Prostate gland (tissue), 2 donors: ENCODE measurements around the gene FABP1. TPM values are rescaled to one million over a fixed set of nuclear protein-coding genes. Genes with fewer than 3 reads are reported as not detected.

Experiments used
- DNase-seq: peaks from one replicate; pipeline ENCODE4 v3.0.0-alpha.2; 2019; ENCODE audit warnings: low spot score
- H3K27ac ChIP-seq, 2 donors: fragments of 200-600 bp; sonication (generic); 2 replicates each; pipeline ENCODE4 v1.5.1; 2017 to 2019
- H3K27me3 ChIP-seq: fragments of 200-600 bp; sonication (generic); replicated peaks from 2 replicates; pipeline ENCODE4 v1.5.1; 2019; ENCODE audit not compliant: insufficient read depth
- H3K36me3 ChIP-seq, 2 donors: fragments of 200-600 bp; sonication (generic); 1 replicate in 1 of 2; 2 replicates in 1 of 2; pipeline versions ENCODE4 v1.5.1 to v1.8.1; 2017 to 2019
- H3K4me1 ChIP-seq: fragments of 200-600 bp; sonication (generic); replicated peaks from 2 replicates; pipeline ENCODE4 v1.5.1; 2019
- H3K4me3 ChIP-seq, 2 donors: fragments of 200-600 bp; sonication (generic); 2 replicates each; pipeline ENCODE4 v1.5.1; 2017 to 2019
- H3K9me3 ChIP-seq: fragments of 200-600 bp; sonication (generic); 2 replicates; pipeline ENCODE4 v1.5.1; 2017
- CTCF ChIP-seq, 4 experiments: fragments of 200-600 bp in 2 of 4; fragments of 450-650 bp in 2 of 4; sonication (generic) in 2 of 4; IDR thresholded peaks; 1 replicate in 3 of 4; 2 replicates in 1 of 4; pipeline ENCODE4 v1.5.1; 2016 to 2019; ENCODE audit warnings: antibody characterized with exemption in 4 of 4, mild to moderate bottlenecking in 2 of 4, moderate library complexity in 2 of 4
- POLR2A ChIP-seq: fragments of 450-650 bp; IDR thresholded peaks from one replicate; pipeline ENCODE4 v1.6.1; 2016; ENCODE audit warnings: antibody characterized with exemption, mild to moderate bottlenecking
- POLR2AphosphoS5 ChIP-seq: sonication (generic); formaldehyde crosslinking; IDR thresholded peaks from one replicate; pipeline ENCODE4 v1.6.1; 2017; ENCODE audit warnings: antibody characterized with exemption
- WGBS: methylation state at CpG from one replicate; pipeline ENCODE4 v1.1.5; 2018; 5-methylcytosine and 5-hydroxymethylcytosine counted together
- intact Hi-C: fragments of 100-400 bp; cut with DNase I; formaldehyde crosslinking; loops from one replicate; pipeline ENCODE4 v1.14.2; 2022
- total RNA-seq, 2 donors: library from RNA; depleted of rRNA; stranded (reverse); fragments of >200 nt; gene quantifications; one replicate each; pipeline ENCODE4 v1.1.0, GENCODE V29; 2016

The FABP1 gene
- total RNA-seq, 2 donors from 2014 or later = not detected

GRCh38 chr2:88139203-88139702, 11.4 kb upstream of the FABP1 start:
- Histone ChIP-seq H3K4me3 (no peak overlapping the region), H3K27ac (no peak overlapping the region), H3K4me1 (no peaks in the 10 kb centered on the region), H3K9me3 (no peaks in the 10 kb centered on the region), H3K27me3 (no peaks in the 10 kb centered on the region), H3K36me3 (no peaks in the 10 kb centered on the region)
- DNase-seq = no peak
- TF ChIP-seq POLR2A (no peak), CTCF (IDR thresholded peaks at IDR 0.05) (no peak), POLR2AphosphoS5 (no peak)
- WGBS = 64% methylated on average over 2 of the region's 2 CpGs
- intact Hi-C loops = no loop called here

- 88% methylated on average over 4 of the region's 4 CpGs for WGBS
- Histone ChIP-seq H3K27me3 (no peaks in the 10 kb centered on the region), H3K4me1 (no peaks in the 10 kb centered on the region), H3K27ac (no peak overlapping the region), H3K4me3 (no peak overlapping the region), H3K36me3 (no peaks in the 10 kb centered on the region), H3K9me3 (no peaks in the 10 kb centered on the region)
- intact Hi-C loops = no loop called here
- no peak for DNase-seq
- TF ChIP-seq CTCF (IDR thresholded peaks at IDR 0.05) (no peak), POLR2AphosphoS5 (no peak), POLR2A (no peak)
These were observed 10.0 kb upstream of the FABP1 start for GRCh38 chr2:88137833-88138232.

GRCh38 chr2:88136817-88137216, 9.0 kb upstream of the FABP1 start:
- 58% methylated on average over 4 of the region's 4 CpGs for WGBS
- no peaks in the 10 kb centered on the region for H3K9me3 ChIP-seq
- TF ChIP-seq CTCF (IDR thresholded peaks at IDR 0.05) = no peak
- TF ChIP-seq POLR2AphosphoS5 = no peak
- no peak for DNase-seq
- no peak overlapping the region for H3K4me3 ChIP-seq
- H3K4me1 ChIP-seq = no peaks in the 10 kb centered on the region
- no peak overlapping the region for H3K27ac ChIP-seq
- H3K27me3 ChIP-seq = no peaks in the 10 kb centered on the region
- intact Hi-C loops = no loop called here
- no peaks in the 10 kb centered on the region for H3K36me3 ChIP-seq

GRCh38 chr2:88133875-88134274, 6.0 kb upstream of the FABP1 start:
- H3K9me3 ChIP-seq = no peaks in the 10 kb centered on the region
- intact Hi-C loops = no loop called here
- no peaks in the 10 kb centered on the region for H3K27me3 ChIP-seq
- no peak overlapping the region for H3K4me3 ChIP-seq
- TF ChIP-seq POLR2AphosphoS5 (no peak), CTCF (IDR thresholded peaks at IDR 0.05) (no peak), POLR2A (no peak)
- H3K27ac ChIP-seq = no peak overlapping the region
- DNase-seq = no peak
- no peaks in the 10 kb centered on the region for H3K36me3 ChIP-seq
- H3K4me1 ChIP-seq = no peaks in the 10 kb centered on the region
- WGBS = 66% methylated on average over 3 of the region's 3 CpGs

- Histone ChIP-seq H3K4me1 (no peaks in the 10 kb centered on the region), H3K36me3 (no peaks in the 10 kb centered on the region), H3K27ac (no peak overlapping the region), H3K4me3 (no peak overlapping the region), H3K9me3 (no peaks in the 10 kb centered on the region), H3K27me3 (no peaks in the 10 kb centered on the region)
- no peak for DNase-seq
- no peak for TF ChIP-seq POLR2A
- TF ChIP-seq CTCF (IDR thresholded peaks at IDR 0.05) = no peak
- no peak for TF ChIP-seq POLR2AphosphoS5
- intact Hi-C loops = no loop called here
- WGBS = 91% methylated on average over 3 of the region's 3 CpGs
These were observed 4.1 kb upstream of the FABP1 start for GRCh38 chr2:88131999-88132368.
